HG03565 (cell line): ENCODE data around the gene SLC39A7.

Source experiments
- ATAC-seq: cut with Tn5 transposase; IDR thresholded peaks from one replicate; pipeline ENCODE4 v1.9.1; 2021; ENCODE audit warnings: mild to moderate bottlenecking, moderate library complexity; ENCODE audit not compliant: unreplicated experiment

SLC39A7 gene

DNA sequence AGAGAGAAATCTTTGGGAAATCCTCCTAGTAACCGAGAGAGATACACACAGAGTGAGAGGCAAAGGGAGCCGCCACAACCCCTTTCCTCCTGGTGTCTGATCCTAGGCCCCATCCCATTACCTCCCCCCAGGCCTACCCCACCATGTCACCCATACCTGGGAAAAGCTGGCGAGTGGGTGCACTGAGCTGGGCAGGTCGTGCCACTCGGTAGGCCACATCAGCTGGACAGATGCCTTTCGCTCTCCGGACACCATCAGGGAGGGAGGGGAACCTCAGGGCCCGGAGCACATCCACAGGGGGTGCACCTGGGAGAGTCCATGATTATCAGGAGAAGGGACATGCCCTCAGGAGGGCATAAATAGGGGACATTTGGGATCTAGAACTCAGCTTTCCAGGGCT is 11.5 kb upstream of the SLC39A7 start:
- ATAC-seq, result no peak

GRCh38 chr6:33189625-33190448 is 10.8 kb upstream of the SLC39A7 start:
- ATAC-seq, result no peak

DNA sequence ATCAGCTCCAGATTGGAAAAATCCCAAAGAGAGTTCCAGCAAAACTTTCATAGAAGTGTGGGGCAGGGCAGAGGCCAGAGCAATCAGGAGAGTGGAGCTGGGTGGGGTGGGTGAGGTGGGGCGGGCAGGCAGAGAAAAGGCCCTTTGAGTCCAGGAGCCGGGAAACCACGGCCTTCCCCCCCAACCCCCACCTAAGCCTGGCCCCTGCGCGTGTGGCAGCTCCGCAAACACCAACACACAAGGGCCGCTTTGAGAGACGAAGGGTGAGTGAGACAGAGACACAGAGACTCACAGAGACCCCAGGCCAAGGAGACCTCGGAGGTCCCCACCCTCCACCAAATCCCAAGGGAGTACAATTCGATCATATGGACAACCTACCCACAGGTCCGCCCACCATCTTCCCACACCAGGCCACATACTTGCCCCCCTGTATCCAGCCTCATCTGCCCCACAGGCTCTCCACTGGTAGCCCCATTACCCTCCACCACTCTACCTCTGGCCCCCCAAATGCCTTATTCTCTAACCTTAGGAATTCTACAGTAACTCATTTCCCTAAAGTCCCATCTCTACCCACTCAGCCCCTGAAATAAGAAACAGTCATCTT is 10.1 kb upstream of the SLC39A7 start:
- no peak for ATAC-seq

DNA sequence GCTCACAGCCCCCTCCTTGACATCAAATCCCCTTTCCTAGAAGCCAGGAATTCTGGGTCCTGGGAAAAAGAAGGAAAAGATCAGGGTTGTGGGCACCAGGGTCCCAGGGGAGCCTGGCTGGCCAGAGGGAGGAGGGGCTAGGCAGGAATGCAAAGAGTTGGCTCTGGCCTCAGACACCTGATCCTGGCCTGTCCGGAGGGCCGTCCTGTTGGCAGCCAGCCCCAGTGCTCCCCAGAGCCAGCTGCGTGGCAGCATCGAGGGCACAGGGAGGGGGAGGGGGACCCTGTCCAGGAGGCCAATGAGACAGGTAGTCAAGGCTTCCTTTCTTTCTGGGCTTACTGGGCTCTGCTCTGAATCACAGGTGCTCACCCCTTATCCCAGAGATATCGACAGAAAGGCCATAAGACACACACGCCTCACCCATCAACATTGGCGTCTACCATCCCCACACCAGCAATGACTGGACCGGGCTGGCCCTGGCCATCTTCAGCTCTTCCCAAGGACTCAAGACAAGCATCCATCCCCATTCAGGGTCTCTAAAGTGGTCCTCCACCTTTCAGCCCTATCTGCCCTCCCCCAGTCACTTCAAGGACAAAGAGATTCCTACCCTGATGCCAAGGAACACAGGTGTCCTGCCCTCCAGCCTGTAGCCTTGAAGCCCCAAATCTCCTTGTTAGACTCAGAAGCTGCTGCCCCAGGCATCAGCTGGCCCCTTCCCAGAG is 9.1 kb upstream of the SLC39A7 start:
- ATAC-seq, result no peak

- ATAC-seq, result no peak
Observed at GRCh38 chr6:33192105-33192646, 8.5 kb upstream of the SLC39A7 start, which contains the start of gene COL11A2. Gene COL11A2, minus strand, starts transcription at chr6:33192467. Its CDS starts 227 bp downstream, at chr6:33192240.

GRCh38 chr6:33192671-33193602 is 7.7 kb upstream of the SLC39A7 start:
- ATAC-seq, result no peak

- ATAC-seq, result no peak
Observed at GRCh38 chr6:33193619-33194018, 7.0 kb upstream of the SLC39A7 start.

DNA sequence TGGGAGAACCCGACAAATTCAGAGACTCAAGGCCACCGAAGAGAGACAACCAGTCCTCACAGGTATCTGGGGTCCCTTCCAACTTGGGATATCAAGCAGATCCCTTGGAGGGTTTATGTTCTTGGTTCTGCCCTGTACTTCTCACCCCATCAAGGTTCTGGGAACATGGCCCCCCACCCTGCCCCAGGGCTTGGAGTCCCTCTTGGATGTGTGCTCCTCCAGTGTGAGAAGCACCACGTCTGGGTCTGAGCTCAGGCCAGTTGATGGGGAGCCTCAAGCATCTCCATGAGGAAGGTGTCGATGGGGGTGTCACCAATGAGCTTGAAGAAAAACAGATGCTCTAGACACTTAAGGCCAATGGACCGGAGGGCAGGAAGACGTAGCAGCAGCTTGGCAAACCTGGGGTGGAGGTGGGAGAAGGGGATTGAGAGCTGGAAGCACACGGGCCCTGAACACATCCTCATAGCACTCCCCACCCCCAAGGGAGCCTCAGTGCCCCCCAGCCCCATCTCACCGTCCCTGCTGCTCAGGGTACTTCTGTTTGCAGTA is 6.2 kb upstream of the SLC39A7 start:
- no peak for ATAC-seq

DNA sequence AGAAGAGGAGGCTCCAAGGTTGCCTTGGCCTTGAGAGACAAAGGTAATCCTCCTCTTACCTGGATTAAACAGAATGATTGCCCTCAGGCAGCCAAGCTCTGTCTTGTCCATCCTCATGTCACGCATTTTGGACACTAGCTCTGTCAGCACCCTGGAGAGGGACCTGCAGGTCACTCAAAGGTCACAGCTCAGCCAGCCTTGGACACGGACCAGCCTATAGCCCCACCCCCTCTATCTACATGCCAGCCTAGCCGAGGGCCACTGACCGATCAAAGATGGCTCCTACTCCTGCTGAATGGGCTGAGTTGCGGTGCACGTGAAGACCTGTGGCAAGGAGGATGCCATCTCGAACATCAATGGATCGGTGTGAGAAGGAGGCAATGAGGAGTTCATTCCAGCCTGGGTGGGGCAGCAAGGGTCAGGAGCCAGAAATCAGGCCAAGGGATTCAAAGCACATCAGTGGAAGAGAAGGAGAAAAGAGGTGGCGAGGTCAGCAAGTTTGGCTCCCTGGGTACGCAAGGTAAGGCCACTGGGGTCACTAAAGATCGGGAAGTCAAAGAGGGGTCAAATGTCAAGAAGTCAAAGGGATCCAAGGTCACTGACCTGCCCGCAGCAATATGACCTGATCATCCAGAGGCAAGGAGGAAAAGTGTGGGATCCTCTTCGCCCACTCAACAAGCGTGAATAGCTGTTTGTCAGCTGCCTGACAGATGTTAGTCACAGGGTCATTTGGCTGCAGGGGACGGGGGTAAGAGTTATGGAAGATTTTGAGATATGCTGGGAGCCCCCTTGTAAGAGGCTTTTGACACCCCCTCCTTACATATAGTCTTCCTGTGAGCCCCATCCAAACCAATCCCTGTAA is 5.1 kb upstream of the SLC39A7 start:
- no peak for ATAC-seq

DNA sequence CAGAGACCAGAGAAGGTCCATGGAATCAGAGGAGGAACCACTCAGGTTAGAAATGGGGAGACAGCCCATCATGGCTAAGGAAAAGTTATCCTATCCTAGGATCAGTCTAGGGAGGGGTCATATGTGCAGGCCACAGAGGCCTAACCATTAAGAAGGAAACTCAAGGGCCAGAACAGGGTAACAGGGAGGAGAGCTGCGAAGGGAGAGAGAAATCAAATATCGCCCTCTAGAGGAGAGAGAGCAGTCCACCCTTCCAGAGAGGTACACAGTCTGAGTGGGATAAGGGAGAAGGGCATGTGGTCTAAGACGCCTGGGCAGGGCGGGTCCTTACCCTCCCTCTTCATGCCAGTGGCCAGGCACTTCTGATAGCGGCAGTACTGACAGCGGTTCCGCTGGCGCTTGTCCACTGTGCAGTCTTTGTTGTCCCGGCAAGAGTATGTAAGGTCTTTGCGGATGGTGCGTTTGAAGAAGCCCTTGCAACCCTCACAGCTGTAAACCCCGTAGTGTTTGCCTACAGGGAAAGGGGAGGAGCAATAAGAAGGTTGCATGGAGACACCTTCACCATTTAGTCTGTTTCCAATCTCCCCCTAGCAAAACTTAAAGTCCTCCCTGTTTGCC is 3.1 kb upstream of the SLC39A7 start:
- ATAC-seq, result no peak

DNA sequence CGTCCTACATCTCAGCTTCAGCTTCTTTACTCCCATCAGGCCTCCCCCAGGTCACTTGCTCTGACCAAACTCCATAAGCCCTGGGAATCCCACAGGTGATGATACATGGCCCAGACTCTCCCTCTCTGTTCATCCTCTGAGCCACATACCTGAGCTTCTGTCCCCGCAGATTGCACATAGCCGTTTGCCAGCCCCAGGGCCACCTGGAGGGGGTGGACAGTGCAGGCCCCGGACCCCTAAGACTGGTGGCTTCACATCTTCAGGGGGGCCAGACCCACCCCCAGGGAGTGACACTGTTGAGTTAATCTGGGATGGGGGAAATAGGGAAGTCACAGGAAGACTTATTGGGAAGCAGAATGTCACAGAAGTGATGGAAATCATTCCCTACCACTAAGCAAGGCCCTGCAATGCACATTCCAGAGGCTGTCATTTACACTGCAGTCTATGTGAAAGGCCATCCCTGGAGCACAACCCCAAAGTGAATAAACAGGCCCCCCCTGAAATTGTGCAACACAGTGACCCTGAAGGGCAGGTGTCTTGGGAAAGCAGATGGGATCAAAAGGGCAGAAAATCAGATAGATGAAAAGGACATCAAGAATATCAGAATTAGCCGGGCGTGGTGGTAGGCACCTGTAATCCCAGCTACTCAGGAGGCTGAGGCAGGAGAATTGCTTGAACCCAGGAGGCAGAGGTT is 2.4 kb upstream of the SLC39A7 start:
- ATAC-seq, result no peak

- no peak for ATAC-seq
Observed at GRCh38 chr6:33198853-33199436, 1.7 kb upstream of the SLC39A7 start.

DNA sequence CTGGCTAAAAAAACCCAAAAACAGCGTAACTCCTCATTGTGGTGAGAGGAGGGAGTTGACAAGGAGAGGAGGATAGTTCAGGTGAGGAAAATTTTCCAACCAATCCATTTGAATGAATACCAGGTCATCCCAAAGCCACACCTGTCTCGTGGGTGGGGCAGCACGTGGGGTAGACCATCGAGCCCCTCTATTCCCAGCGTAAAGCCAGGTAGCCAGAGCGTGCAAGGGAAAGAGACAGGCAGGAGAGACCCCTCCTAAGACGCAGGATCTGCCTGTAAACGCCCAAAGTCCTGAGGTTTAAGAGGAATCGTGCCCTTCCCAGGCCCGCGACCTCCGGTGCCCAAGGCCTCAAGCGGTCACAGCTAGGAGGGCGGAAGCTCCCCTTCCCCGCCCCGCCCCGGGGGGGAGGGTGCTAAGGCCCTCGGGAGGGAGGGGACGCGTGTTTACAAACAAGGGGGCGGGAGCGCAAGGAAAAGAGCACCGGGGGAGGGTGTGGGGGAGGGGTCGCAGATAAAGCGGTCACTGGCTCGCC is 914 bp upstream of the SLC39A7 start:
- ATAC-seq, result peak; percentile 16

GRCh38 chr6:33201147-33201545 is 479 bp downstream of the SLC39A7 start:
- ATAC-seq, result no peak

GRCh38 chr6:33201935-33202334 is 1.3 kb downstream of the SLC39A7 start:
- no peak for ATAC-seq

DNA sequence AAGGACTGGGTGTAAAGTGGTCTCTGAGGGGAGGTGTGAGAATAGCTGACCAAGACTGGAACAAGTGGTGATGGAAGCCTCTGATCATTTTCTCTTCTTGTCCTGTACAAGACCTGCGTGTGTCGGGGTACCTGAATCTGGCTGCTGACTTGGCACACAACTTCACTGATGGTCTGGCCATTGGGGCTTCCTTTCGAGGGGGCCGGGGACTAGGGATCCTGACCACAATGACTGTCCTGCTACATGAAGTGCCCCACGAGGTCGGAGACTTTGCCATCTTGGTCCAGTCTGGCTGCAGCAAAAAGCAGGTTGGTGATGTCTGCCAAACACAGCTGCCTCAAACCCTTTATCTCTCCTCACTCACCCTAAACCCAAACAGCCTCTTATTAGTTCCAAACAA is 2.1 kb downstream of the SLC39A7 start:
- no peak for ATAC-seq

DNA sequence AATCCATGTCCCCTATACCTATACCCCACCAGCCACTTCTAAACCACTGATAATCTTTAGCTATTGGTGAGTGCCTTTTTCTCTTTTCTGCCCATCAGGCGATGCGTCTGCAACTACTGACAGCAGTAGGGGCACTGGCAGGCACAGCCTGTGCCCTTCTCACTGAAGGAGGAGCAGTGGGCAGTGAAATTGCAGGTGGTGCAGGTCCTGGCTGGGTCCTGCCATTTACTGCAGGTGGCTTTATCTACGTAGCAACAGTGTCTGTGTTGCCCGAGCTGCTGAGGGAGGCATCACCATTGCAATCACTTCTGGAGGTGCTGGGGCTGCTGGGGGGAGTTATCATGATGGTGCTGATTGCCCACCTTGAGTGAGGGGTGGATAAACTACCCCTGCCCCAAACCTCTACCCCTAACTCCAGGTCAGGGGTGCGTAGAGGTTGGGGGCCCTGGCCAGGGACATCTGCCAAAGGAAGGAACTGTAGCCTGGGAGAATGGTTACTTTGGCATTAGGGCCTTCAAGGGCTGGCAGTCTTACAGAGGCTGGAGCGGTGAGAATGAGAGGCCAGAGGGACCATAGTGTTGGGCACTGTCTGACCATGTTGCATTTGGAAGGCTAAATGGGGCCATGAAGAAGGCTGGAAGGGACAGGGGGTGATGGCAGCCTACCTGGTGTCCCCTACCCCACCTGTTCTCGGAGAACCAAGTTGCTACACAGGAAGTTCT is 2.9 kb downstream of the SLC39A7 start:
- ATAC-seq, result no peak
